K562 (cell line): Measurements from ENCODE around the gene DHODH. TPM values are rescaled to one million over a fixed set of nuclear protein-coding genes. Genes with fewer than 3 reads are reported as not detected.

Source experiments
- BHLHE40 ChIP-seq: IDR thresholded peaks from 2 replicates; pipeline ENCODE4 v1.6.1; 2011; ENCODE audit warnings: low read length, improper control_type of control experiment
- CBFA2T2 ChIP-seq: fragments of 450-650 bp; conservative IDR thresholded peaks from 2 replicates; pipeline ENCODE4 v1.6.1; 2017; ENCODE audit warnings: mild to moderate bottlenecking
- DMBX1 ChIP-seq: fragments of 250-450 bp; sonication (Bioruptor Pico); IDR thresholded peaks from 2 replicates; pipeline ENCODE4 v1.8.0; 2022; ENCODE audit warnings: inconsistent platforms, mild to moderate bottlenecking, moderate library complexity, borderline replicate concordance
- RAD51 ChIP-seq: fragments of 450-650 bp; IDR thresholded peaks from 2 replicates; pipeline ENCODE4 v1.7.1; 2016; ENCODE audit warnings: low read depth, mild to moderate bottlenecking, borderline replicate concordance
- SMAD4 ChIP-seq: fragments of 250-450 bp; sonication (Bioruptor Pico); conservative IDR thresholded peaks from 2 replicates; pipeline ENCODE4 v1.8.0; 2021; ENCODE audit warnings: inconsistent platforms, mild to moderate bottlenecking, moderate library complexity
- SPI1 ChIP-seq: IDR thresholded peaks from 2 replicates; pipeline ENCODE4 v1.6.1; 2011; ENCODE audit warnings: low read depth, low read length, control low read depth, borderline replicate concordance
- TCF7 ChIP-seq: sonication (generic); IDR thresholded peaks from 2 replicates; pipeline ENCODE4 v1.6.1; 2016; ENCODE audit warnings: antibody characterized with exemption, borderline replicate concordance
- TEAD4 ChIP-seq, 2 experiments: sonication (generic) in 1 of 2; formaldehyde crosslinking in 1 of 2; IDR thresholded peaks; 2 replicates each; pipeline versions ENCODE4 v1.6.1 to v1.8.0; 2012 to 2022; ENCODE audit warnings: borderline replicate concordance in 1 of 2, inconsistent platforms in 1 of 2, low read length in 1 of 2, mild to moderate bottlenecking in 1 of 2, missing genetic modification reagents in 1 of 2
- ZC3H4 ChIP-seq: sonication (generic); formaldehyde crosslinking; IDR thresholded peaks from 2 replicates; pipeline ENCODE4 v1.9.0; 2021; ENCODE audit warnings: missing genetic modification reagents, borderline replicate concordance
- ZNF253 ChIP-seq: fragments of 250-450 bp; sonication (Bioruptor Pico); conservative IDR thresholded peaks from 2 replicates; pipeline ENCODE4 v1.6.1; 2021; ENCODE audit warnings: mild to moderate bottlenecking
- polyA plus RNA-seq, 8 experiments: library from polyadenylated mRNA; depleted of rRNA in 4 of 8; stranded (reverse) in 5 of 8; unstranded in 3 of 8; fragments of >200 nt; fragmentation: Nextera tagmentation in 2 of 8; fragmentation: Illumina TruSeq in 1 of 8; extraction: Ambion mirVana in 2 of 8; extraction: Trizol in 1 of 8; gene quantifications; 2 replicates each; pipeline versions ENCODE4 v1.2.1 to v1.2.3, GENCODE V29; 2011 to 2014; ENCODE audit warnings: inconsistent platforms in 1 of 8, missing spikeins in 1 of 8
- total RNA-seq, 7 experiments: library from RNA; depleted of rRNA in 6 of 7; stranded (reverse); fragments of >200 nt in 6 of 7; fragmentation: Illumina TruSeq in 2 of 7; extraction: Trizol in 2 of 7; gene quantifications; 2 replicates each; pipeline versions ENCODE4 v1.2.1 to v1.2.3, GENCODE V29; 2011 to 2021; ENCODE audit warnings: low replicate concordance in 1 of 7
- TF ChIP-seq, protein P1 (sequence below), 2 experiments: fragments of 450-650 bp; formaldehyde crosslinking in 1 of 2; IDR thresholded peaks; 2 replicates each; pipeline versions ENCODE4 v1.4.0 to v1.6.1; 2014 to 2020; ENCODE audit warnings: mild to moderate bottlenecking in 2 of 2, borderline replicate concordance in 1 of 2, low read depth in 1 of 2
- TF ChIP-seq, protein P2 (sequence below): fragments of 450-650 bp; IDR thresholded peaks from 2 replicates; pipeline ENCODE4 v1.6.1; 2016; ENCODE audit warnings: borderline replicate concordance
- TF ChIP-seq, protein P3 (sequence below): fragments of 450-650 bp; formaldehyde crosslinking; IDR thresholded peaks from 2 replicates; pipeline ENCODE4 v1.4.0; 2020; ENCODE audit warnings: mild to moderate bottlenecking, moderate library complexity
- TF ChIP-seq, protein P4 (sequence below): fragments of 450-650 bp; IDR thresholded peaks from 2 replicates; pipeline ENCODE4 v1.6.1; 2016; ENCODE audit warnings: missing biosample characterization, missing genetic modification characterization

DHODH gene
- total and polyA plus RNA-seq, 9 of the 15 experiments (the other 6 are each of a cell fraction or from before 2014, with no cell fraction given): 4.3 to 19.9 (median 12.7) TPM

DNA sequence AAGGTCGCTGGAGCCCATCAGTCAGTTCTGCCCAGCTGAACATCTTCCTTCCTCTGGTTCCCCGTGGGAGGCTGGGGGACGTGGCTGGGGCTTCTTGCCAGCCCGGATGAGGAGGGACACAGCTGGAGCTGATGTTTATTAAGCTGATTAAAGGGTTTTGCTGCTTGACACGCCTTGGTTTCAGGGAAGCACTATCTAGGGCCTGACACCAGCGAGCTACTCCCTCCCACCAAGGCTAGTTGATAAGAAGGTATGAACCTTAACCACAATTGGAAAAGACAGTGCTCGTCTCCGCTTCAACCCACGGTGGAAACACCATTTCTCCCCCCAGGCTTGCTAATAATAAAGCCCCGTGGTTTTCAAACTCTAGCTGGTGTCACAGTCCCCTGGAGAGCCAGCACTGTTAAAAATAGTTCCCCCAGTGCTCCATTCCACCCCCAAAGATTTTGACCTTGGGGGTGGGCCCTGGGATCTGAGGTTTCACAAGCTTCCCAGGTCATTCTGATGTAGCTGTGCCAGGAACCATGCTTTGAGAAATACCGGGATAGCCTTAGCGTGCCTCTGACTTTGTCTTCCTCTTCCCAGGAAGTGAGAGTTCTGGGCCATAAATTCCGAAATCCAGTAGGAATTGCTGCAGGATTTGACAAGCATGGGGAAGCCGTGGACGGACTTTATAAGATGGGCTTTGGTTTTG lies 5.5 kb downstream of the DHODH start (continued):
- TF ChIP-seq, protein P1, sequence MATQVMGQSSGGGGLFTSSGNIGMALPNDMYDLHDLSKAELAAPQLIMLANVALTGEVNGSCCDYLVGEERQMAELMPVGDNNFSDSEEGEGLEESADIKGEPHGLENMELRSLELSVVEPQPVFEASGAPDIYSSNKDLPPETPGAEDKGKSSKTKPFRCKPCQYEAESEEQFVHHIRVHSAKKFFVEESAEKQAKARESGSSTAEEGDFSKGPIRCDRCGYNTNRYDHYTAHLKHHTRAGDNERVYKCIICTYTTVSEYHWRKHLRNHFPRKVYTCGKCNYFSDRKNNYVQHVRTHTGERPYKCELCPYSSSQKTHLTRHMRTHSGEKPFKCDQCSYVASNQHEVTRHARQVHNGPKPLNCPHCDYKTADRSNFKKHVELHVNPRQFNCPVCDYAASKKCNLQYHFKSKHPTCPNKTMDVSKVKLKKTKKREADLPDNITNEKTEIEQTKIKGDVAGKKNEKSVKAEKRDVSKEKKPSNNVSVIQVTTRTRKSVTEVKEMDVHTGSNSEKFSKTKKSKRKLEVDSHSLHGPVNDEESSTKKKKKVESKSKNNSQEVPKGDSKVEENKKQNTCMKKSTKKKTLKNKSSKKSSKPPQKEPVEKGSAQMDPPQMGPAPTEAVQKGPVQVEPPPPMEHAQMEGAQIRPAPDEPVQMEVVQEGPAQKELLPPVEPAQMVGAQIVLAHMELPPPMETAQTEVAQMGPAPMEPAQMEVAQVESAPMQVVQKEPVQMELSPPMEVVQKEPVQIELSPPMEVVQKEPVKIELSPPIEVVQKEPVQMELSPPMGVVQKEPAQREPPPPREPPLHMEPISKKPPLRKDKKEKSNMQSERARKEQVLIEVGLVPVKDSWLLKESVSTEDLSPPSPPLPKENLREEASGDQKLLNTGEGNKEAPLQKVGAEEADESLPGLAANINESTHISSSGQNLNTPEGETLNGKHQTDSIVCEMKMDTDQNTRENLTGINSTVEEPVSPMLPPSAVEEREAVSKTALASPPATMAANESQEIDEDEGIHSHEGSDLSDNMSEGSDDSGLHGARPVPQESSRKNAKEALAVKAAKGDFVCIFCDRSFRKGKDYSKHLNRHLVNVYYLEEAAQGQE (IDR thresholded peaks at IDR 0.05; ENCODE audit: borderline replicate concordance): no peak
- TF ChIP-seq, protein P1 (CRISPR knock-in tag; IDR thresholded peaks at IDR 0.05; ENCODE audit: low read depth): no peak
- TF ChIP-seq, protein P2, sequence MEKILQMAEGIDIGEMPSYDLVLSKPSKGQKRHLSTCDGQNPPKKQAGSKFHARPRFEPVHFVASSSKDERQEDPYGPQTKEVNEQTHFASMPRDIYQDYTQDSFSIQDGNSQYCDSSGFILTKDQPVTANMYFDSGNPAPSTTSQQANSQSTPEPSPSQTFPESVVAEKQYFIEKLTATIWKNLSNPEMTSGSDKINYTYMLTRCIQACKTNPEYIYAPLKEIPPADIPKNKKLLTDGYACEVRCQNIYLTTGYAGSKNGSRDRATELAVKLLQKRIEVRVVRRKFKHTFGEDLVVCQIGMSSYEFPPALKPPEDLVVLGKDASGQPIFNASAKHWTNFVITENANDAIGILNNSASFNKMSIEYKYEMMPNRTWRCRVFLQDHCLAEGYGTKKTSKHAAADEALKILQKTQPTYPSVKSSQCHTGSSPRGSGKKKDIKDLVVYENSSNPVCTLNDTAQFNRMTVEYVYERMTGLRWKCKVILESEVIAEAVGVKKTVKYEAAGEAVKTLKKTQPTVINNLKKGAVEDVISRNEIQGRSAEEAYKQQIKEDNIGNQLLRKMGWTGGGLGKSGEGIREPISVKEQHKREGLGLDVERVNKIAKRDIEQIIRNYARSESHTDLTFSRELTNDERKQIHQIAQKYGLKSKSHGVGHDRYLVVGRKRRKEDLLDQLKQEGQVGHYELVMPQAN: no peak
- TF ChIP-seq SPI1 (no peak), BHLHE40 (0 out of 2 replicates have a peak, but pooled peaks have one; percentile 17), TCF7 (no peak), ZNF253 (no peak), DMBX1 (CRISPR knock-in tag) (no peak), ZC3H4 (CRISPR knock-in tag) (no peak), CBFA2T2 (peak; percentile 74), TEAD4 (IDR thresholded peaks at IDR 0.05; ENCODE audit: low read length) (peak; percentile 70), TEAD4 (CRISPR knock-in tag; IDR thresholded peaks at IDR 0.05; ENCODE audit: borderline replicate concordance) (no peak), RAD51 (no peak), SMAD4 (peak; percentile 26; the same call in 1 of the 2 replicates)
- TF ChIP-seq, protein P3, sequence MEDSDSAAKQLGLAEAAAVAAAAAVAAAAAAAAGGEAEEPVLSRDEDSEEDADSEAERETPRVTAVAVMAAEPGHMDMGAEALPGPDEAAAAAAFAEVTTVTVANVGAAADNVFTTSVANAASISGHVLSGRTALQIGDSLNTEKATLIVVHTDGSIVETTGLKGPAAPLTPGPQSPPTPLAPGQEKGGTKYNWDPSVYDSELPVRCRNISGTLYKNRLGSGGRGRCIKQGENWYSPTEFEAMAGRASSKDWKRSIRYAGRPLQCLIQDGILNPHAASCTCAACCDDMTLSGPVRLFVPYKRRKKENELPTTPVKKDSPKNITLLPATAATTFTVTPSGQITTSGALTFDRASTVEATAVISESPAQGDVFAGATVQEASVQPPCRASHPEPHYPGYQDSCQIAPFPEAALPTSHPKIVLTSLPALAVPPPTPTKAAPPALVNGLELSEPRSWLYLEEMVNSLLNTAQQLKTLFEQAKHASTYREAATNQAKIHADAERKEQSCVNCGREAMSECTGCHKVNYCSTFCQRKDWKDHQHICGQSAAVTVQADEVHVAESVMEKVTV (CRISPR knock-in tag): no peak
- TF ChIP-seq, protein P4, sequence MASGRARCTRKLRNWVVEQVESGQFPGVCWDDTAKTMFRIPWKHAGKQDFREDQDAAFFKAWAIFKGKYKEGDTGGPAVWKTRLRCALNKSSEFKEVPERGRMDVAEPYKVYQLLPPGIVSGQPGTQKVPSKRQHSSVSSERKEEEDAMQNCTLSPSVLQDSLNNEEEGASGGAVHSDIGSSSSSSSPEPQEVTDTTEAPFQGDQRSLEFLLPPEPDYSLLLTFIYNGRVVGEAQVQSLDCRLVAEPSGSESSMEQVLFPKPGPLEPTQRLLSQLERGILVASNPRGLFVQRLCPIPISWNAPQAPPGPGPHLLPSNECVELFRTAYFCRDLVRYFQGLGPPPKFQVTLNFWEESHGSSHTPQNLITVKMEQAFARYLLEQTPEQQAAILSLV (tag): no peak
